WTC11 (cell line): ENCODE data around the gene BTBD10. TPM values are rescaled to one million over a fixed set of nuclear protein-coding genes. Genes with fewer than 3 reads are reported as not detected.

ENCODE experiments used
- ATAC-seq: fragments of 200-7000 bp; cut with Tn5 transposase; 2 replicates; pipeline ENCODE4 v1.10.0; 2021; ENCODE audit warnings: mild to moderate bottlenecking, moderate library complexity
- CTCF ChIA-PET: fragments of 300-600 bp; sonication (Branson Sonifier 250); formaldehyde crosslinking; loops from one replicate; lab custom pipeline; 2021; ENCODE audit warnings: antibody characterized with exemption; lab: Charles Lee
- POLR2A ChIA-PET: fragments of 350-600 bp; sonication (Branson Sonifier 250); formaldehyde crosslinking; loops from one replicate; lab custom pipeline; 2021; ENCODE audit warnings: antibody characterized with exemption; lab: Charles Lee
- DNase-seq: peaks from one replicate; pipeline ENCODE4 v3.0.0; 2021; ENCODE audit warnings: low spot score
- H3K27ac Mint-ChIP-seq: 2 replicates; pipeline ENCODE4 v1.8.0; 2021; ENCODE audit warnings: mixed read lengths
- H3K27me3 Mint-ChIP-seq: 2 replicates; pipeline ENCODE4 v1.8.0; 2021; ENCODE audit warnings: low read depth, mild to moderate bottlenecking, moderate library complexity, mixed read lengths
- H3K36me3 Mint-ChIP-seq: 2 replicates; pipeline ENCODE4 v1.8.0; 2021; ENCODE audit warnings: mixed read lengths
- H3K4me1 Mint-ChIP-seq: 2 replicates; pipeline ENCODE4 v1.8.0; 2022; ENCODE audit warnings: mixed read lengths
- H3K4me3 Mint-ChIP-seq: 2 replicates; pipeline ENCODE4 v1.8.0; 2021; ENCODE audit warnings: mild to moderate bottlenecking, moderate library complexity, mixed read lengths
- H3K9me3 Mint-ChIP-seq: 2 replicates; pipeline ENCODE4 v1.8.0; 2021; ENCODE audit warnings: mixed read lengths
- CTCF ChIP-seq: fragments of 200-600 bp; IDR thresholded peaks from 2 replicates; pipeline ENCODE4 v1.8.0; 2022; ENCODE audit warnings: antibody characterized with exemption
- EMX1 ChIP-seq: fragments of 250-450 bp; sonication (Bioruptor Pico); IDR thresholded peaks from 2 replicates; pipeline ENCODE4 v1.8.0; 2021; ENCODE audit warnings: mild to moderate bottlenecking
- ESRRA ChIP-seq: sonication (generic); formaldehyde crosslinking; IDR thresholded peaks from 2 replicates; pipeline ENCODE4 v1.8.1; 2022; ENCODE audit warnings: mild to moderate bottlenecking, missing genetic modification reagents, borderline replicate concordance
- FOXK1 ChIP-seq: sonication (generic); formaldehyde crosslinking; IDR thresholded peaks from 2 replicates; pipeline ENCODE4 v1.8.0; 2022; ENCODE audit warnings: mild to moderate bottlenecking, moderate library complexity, missing genetic modification reagents
- FOXP4 ChIP-seq: sonication (generic); formaldehyde crosslinking; IDR thresholded peaks from 2 replicates; pipeline ENCODE4 v1.8.0; 2022; ENCODE audit warnings: mild to moderate bottlenecking, missing genetic modification reagents
- IRF1 ChIP-seq: sonication (generic); formaldehyde crosslinking; IDR thresholded peaks from 2 replicates; pipeline ENCODE4 v1.8.0; 2023; ENCODE audit warnings: missing genetic modification reagents
- KAT7 ChIP-seq: sonication (generic); formaldehyde crosslinking; IDR thresholded peaks from 2 replicates; pipeline ENCODE4 v1.8.1; 2023; ENCODE audit warnings: missing genetic modification reagents, mild to moderate bottlenecking, borderline replicate concordance
- NR1H2 ChIP-seq: sonication (generic); formaldehyde crosslinking; IDR thresholded peaks from 2 replicates; pipeline ENCODE4 v1.9.0; 2021; ENCODE audit warnings: mild to moderate bottlenecking, moderate library complexity, missing genetic modification reagents
- STAT6 ChIP-seq: sonication (generic); formaldehyde crosslinking; conservative IDR thresholded peaks from 2 replicates; pipeline ENCODE4 v1.8.1; 2023; ENCODE audit warnings: mild to moderate bottlenecking, low read depth, missing genetic modification reagents, moderate library complexity
- TP53 ChIP-seq: sonication (generic); formaldehyde crosslinking; IDR thresholded peaks from 2 replicates; pipeline ENCODE4 v1.8.1; 2023; ENCODE audit warnings: mild to moderate bottlenecking, missing genetic modification reagents
- ZBTB43 ChIP-seq: sonication (generic); formaldehyde crosslinking; IDR thresholded peaks from 2 replicates; pipeline ENCODE4 v1.8.1; 2023; ENCODE audit warnings: mild to moderate bottlenecking, missing genetic modification reagents
- ZMAT4 ChIP-seq: fragments of 250-450 bp; sonication (Bioruptor Pico); IDR thresholded peaks from 2 replicates; pipeline ENCODE4 v1.9.0; 2021; ENCODE audit warnings: mild to moderate bottlenecking
- ZNF219 ChIP-seq: sonication (generic); formaldehyde crosslinking; IDR thresholded peaks from 2 replicates; pipeline ENCODE4 v1.8.0; 2023; ENCODE audit warnings: missing genetic modification reagents, mild to moderate bottlenecking, borderline replicate concordance
- ZNF232 ChIP-seq: sonication (generic); formaldehyde crosslinking; IDR thresholded peaks from 2 replicates; pipeline ENCODE4 v1.8.0; 2022; ENCODE audit warnings: mild to moderate bottlenecking, missing genetic modification reagents
- ZNF423 ChIP-seq: fragments of 250-450 bp; sonication (Bioruptor Pico); IDR thresholded peaks from 2 replicates; pipeline ENCODE4 v2.1.2; 2022; ENCODE audit warnings: mild to moderate bottlenecking, moderate library complexity
- total RNA-seq: library from RNA; stranded (reverse); gene quantifications from 3 replicates; pipeline ENCODE4 v1.2.3, GENCODE V29; 2021
- TF ChIP-seq, protein P1 (sequence below): sonication (generic); formaldehyde crosslinking; IDR thresholded peaks from 2 replicates; pipeline ENCODE4 v1.8.1; 2023; ENCODE audit warnings: mild to moderate bottlenecking, missing genetic modification reagents, moderate library complexity
- TF ChIP-seq, protein P2 (sequence below): sonication (generic); formaldehyde crosslinking; IDR thresholded peaks from 2 replicates; pipeline ENCODE4 v1.8.0; 2022; ENCODE audit warnings: mild to moderate bottlenecking, missing genetic modification reagents

BTBD10 gene
- total RNA-seq, 1 experiment from 2014 or later, result 19.4 TPM

DNA sequence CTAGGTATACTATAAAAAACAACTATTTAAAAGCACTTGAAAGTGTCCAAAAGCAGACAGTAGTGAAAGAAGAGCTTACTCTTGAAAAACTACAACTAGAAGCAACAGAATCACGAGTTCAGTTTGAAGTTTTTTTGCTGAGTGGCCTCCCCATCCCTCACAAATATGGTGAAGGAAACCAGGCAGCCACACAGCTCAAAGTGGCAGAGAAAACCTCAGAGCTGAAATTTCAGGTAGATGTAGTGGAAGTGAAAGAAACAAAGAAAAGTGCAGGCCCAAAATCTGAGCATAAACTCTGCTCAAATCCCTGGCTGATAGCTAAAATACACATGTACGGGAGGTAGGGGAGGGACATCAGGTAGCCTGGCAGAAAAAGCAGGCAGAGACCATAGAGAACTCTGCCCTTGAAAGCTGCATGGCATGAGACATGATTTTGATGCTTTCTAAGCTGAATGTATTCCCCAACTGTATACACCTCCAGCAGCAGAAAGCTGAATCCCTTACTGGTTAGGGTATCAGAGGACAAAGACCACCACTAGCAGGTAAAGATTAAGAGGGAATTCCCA is 12.1 kb downstream of the BTBD10 start (continued):
- no peak for TF ChIP-seq STAT6 (CRISPR knock-in tag)
- no peak for TF ChIP-seq ZNF423 (CRISPR knock-in tag)
- no peak for TF ChIP-seq ESRRA (CRISPR knock-in tag)
- no peak for TF ChIP-seq ZMAT4 (CRISPR knock-in tag)
- no peak for TF ChIP-seq IRF1 (CRISPR knock-in tag)
- TF ChIP-seq ZNF219, result no peak
- TF ChIP-seq, protein P1, sequence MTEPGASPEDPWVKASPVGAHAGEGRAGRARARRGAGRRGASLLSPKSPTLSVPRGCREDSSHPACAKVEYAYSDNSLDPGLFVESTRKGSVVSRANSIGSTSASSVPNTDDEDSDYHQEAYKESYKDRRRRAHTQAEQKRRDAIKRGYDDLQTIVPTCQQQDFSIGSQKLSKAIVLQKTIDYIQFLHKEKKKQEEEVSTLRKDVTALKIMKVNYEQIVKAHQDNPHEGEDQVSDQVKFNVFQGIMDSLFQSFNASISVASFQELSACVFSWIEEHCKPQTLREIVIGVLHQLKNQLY (CRISPR knock-in tag), result no peak
- TF ChIP-seq, protein P2, sequence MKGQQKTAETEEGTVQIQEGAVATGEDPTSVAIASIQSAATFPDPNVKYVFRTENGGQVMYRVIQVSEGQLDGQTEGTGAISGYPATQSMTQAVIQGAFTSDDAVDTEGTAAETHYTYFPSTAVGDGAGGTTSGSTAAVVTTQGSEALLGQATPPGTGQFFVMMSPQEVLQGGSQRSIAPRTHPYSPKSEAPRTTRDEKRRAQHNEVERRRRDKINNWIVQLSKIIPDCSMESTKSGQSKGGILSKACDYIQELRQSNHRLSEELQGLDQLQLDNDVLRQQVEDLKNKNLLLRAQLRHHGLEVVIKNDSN (CRISPR knock-in tag), result no peak

DNA sequence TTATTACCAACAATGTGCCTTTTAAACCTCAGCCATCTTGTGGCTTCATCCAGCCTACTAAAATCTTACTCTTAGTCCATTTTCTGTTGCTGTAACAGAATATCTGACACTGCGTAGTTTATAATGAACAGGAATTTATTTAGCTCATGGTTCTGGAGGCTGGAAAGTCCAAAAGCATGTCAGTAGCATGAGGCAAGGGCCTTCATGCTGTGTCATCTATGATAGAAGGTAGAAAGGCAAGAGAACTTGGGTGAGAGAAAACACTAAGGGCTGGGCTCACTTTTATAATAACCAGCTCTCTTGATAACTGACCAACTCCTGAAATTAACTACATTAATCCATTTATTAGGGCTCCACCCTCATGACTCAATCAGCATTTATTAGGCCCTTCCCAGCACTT is 13.5 kb downstream of the BTBD10 start:
- ATAC-seq (no peak), DNase-seq (no peak)
- CTCF ChIA-PET, result interaction anchor here (0.7 kb wide), 1 partner anchor 13 kb away, joined by 3 read pairs; the partner anchor contains the start of gene BTBD10
- TF ChIP-seq ZBTB43, result no peak
- TF ChIP-seq FOXK1, result no peak
- TF ChIP-seq ZMAT4 (CRISPR knock-in tag), result no peak
- TF ChIP-seq FOXP4 (CRISPR knock-in tag), result no peak
- TF ChIP-seq ZNF232 (CRISPR knock-in tag), result no peak
- no peak for TF ChIP-seq TP53 (CRISPR knock-in tag)
- TF ChIP-seq NR1H2 (CRISPR knock-in tag), result no peak
- TF ChIP-seq CTCF, result no peak
- TF ChIP-seq KAT7 (CRISPR knock-in tag), result no peak
- TF ChIP-seq EMX1, result no peak
- TF ChIP-seq, protein P2 (CRISPR knock-in tag), result no peak
- no peaks in the 10 kb centered on the region for H3K27me3 Mint-ChIP-seq
- no peak overlapping the region for H3K4me3 Mint-ChIP-seq
- H3K4me1 Mint-ChIP-seq, result peaks cover 3% of the 10 kb centered on the region; the same call in 1 of the 2 replicates
- no peaks in the 10 kb centered on the region for H3K36me3 Mint-ChIP-seq
- H3K9me3 Mint-ChIP-seq, result 0 out of 2 replicates have a peak, but pooled peaks cover 8% of the 10 kb centered on the region
- H3K27ac Mint-ChIP-seq, result no peak overlapping the region
- POLR2A ChIA-PET, result no interaction called here
